HFF-Myc (cell line): ENCODE measurements around the gene PDIA3.

Experiments
- DNase-seq: peaks from one replicate; pipeline ENCODE4 v3.0.0-alpha.2; 2011; ENCODE audit warnings: low read depth; ENCODE audit errors: extremely low read depth
- H3K4me3 ChIP-seq: replicated peaks from 2 replicates; pipeline ENCODE4 v1.5.1; 2011; ENCODE audit warnings: low read depth, mild to moderate bottlenecking, control low read depth, low read length
- CTCF ChIP-seq: IDR thresholded peaks from 2 replicates; pipeline ENCODE4 v1.5.1; 2012; ENCODE audit warnings: mild to moderate bottlenecking, low read depth, low read length, control low read depth; ENCODE audit errors: missing control alignments

Gene PDIA3

GRCh38 chr15:43777267-43777914, 31.2 kb downstream of the PDIA3 start:
- peak overlapping the region; percentile 51 for H3K4me3 ChIP-seq
- DNase-seq = peak; percentile 54
- TF ChIP-seq CTCF = peak; percentile 49

GRCh38 chr15:43779016-43779415, 32.8 kb downstream of the PDIA3 start:
- no peak overlapping the region for H3K4me3 ChIP-seq
- TF ChIP-seq CTCF = no peak
- no peak for DNase-seq

- no peak for TF ChIP-seq CTCF
- no peak for DNase-seq
- H3K4me3 ChIP-seq = no peak overlapping the region
Observed at GRCh38 chr15:43789409-43789808, 43.2 kb downstream of the PDIA3 start.

- TF ChIP-seq CTCF = no peak
- peak within 1 kb of the TSS; percentile 83 for H3K4me3 ChIP-seq
- peak; percentile 94 for DNase-seq
Observed at GRCh38 chr15:43791993-43792760, 45.9 kb downstream of the PDIA3 start, which contains the start of gene SERF2. Gene SERF2, plus strand, starts transcription at chr15:43792320. Its CDS starts 57 bp downstream, at chr15:43792377.

- no peak for TF ChIP-seq CTCF
- DNase-seq = no peak
- peak overlapping the region; percentile 83 for H3K4me3 ChIP-seq
Observed at GRCh38 chr15:43792761-43793476, 46.7 kb downstream of the PDIA3 start.

GRCh38 chr15:43793647-43794046, 47.4 kb downstream of the PDIA3 start:
- TF ChIP-seq CTCF = no peak
- no peak for DNase-seq

More at GRCh38 chr15:43793647-43794046, 47.4 kb downstream of the PDIA3 start:
- peak overlapping the region; percentile 83 for H3K4me3 ChIP-seq
